Measurements from ENCODE around the gene ESRRB.

DNA sequence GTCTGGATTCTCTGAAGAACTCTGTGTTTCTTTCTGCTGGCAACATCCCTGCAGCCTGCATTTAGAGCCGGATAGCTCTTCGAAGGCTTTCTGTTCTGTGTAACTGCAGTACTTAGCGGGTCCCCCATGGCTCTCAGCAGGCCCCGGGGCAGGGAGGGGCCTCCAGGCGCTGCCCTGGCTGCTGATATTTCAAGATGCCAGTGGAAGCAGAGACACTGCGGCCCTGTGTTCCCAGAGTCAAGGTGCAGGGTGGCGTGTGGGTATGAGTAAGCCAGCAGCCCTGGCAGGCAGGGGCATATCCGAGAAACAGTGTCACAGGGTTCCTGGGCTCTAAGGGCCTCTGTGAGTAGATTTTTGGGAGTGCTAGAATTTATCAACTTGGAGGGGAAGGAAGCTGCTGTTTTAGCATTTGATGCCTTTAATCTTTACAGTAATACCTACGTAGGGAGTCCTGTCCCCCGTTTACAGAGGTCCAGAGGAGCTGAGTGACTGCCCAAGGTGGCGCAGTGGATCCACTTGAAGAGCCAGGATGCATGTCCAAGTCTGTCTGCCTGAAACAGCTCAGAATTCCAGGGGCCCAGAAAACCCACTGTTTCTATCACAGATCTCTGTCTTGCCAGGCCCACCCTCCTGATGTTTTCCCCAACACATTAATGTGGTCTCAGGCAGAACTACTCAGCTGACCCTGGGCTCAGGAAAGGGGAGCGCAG, 16.2 kb downstream of the ESRRB start:
- TF ChIP-seq, protein P1, sequence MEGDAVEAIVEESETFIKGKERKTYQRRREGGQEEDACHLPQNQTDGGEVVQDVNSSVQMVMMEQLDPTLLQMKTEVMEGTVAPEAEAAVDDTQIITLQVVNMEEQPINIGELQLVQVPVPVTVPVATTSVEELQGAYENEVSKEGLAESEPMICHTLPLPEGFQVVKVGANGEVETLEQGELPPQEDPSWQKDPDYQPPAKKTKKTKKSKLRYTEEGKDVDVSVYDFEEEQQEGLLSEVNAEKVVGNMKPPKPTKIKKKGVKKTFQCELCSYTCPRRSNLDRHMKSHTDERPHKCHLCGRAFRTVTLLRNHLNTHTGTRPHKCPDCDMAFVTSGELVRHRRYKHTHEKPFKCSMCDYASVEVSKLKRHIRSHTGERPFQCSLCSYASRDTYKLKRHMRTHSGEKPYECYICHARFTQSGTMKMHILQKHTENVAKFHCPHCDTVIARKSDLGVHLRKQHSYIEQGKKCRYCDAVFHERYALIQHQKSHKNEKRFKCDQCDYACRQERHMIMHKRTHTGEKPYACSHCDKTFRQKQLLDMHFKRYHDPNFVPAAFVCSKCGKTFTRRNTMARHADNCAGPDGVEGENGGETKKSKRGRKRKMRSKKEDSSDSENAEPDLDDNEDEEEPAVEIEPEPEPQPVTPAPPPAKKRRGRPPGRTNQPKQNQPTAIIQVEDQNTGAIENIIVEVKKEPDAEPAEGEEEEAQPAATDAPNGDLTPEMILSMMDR (IDR thresholded peaks at IDR 0.05), result no peak
- TF ChIP-seq POLR2AphosphoS5 (IDR thresholded peaks at IDR 0.05), result no peak

Measured in breast epithelium (tissue), 3 donors.